HepG2 (cell line): ENCODE data around the gene TCERG1L.

ENCODE experiments used
- CHD2 ChIP-seq: IDR thresholded peaks from 2 replicates; pipeline ENCODE4 v1.6.1; 2011; ENCODE audit warnings: low read depth, low read length, improper control_type of control experiment
- EP300 ChIP-seq, 3 experiments: sonication (generic) in 1 of 3; formaldehyde crosslinking in 1 of 3; IDR thresholded peaks; 2 replicates each; pipeline versions ENCODE4 v1.5.1 to v1.6.1; 2011 to 2020; ENCODE audit warnings: low read depth in 2 of 3, low read length in 2 of 3, borderline replicate concordance in 1 of 3, improper control_type of control experiment in 1 of 3, mild to moderate bottlenecking in 1 of 3, missing genetic modification reagents in 1 of 3, moderate library complexity in 1 of 3
- EZH2 ChIP-seq: conservative IDR thresholded peaks from 2 replicates; pipeline ENCODE4 v1.6.1; 2012; ENCODE audit warnings: mild to moderate bottlenecking, low read depth, low read length, moderate library complexity
- HNF4G ChIP-seq, 2 experiments: sonication (generic) in 1 of 2; formaldehyde crosslinking in 1 of 2; IDR thresholded peaks; 2 replicates each; pipeline versions ENCODE4 v1.4.0 to v1.6.1; 2011 to 2020; ENCODE audit warnings: borderline replicate concordance in 2 of 2, low read depth in 2 of 2, mild to moderate bottlenecking in 2 of 2, low read length in 1 of 2, missing genetic modification reagents in 1 of 2, moderate library complexity in 1 of 2
- JUN ChIP-seq: sonication (generic); formaldehyde crosslinking; IDR thresholded peaks from 2 replicates; pipeline ENCODE4 v1.4.0; 2020; ENCODE audit warnings: mild to moderate bottlenecking, missing genetic modification reagents
- MEIS1 ChIP-seq: sonication (generic); formaldehyde crosslinking; IDR thresholded peaks from 2 replicates; pipeline ENCODE4 v1.9.0; 2021; ENCODE audit warnings: mild to moderate bottlenecking, missing genetic modification reagents, moderate library complexity, borderline replicate concordance
- PRDM4 ChIP-seq: sonication (generic); formaldehyde crosslinking; IDR thresholded peaks from 2 replicates; pipeline ENCODE4 v1.9.0; 2021; ENCODE audit warnings: missing genetic modification reagents, borderline replicate concordance
- ZNF597 ChIP-seq: sonication (generic); formaldehyde crosslinking; IDR thresholded peaks from 2 replicates; pipeline ENCODE4 v1.5.0; 2020; ENCODE audit warnings: missing genetic modification reagents

- TF ChIP-seq MEIS1 (CRISPR knock-in tag) (no peak), HNF4G (IDR thresholded peaks at IDR 0.05; ENCODE audit: borderline replicate concordance, low read depth, low read length) (no peak), HNF4G (CRISPR knock-in tag; IDR thresholded peaks at IDR 0.05; ENCODE audit: borderline replicate concordance, low read depth) (no peak), CHD2 (no peak), ZNF597 (CRISPR knock-in tag) (no peak), PRDM4 (CRISPR knock-in tag) (no peak), EZH2 (no peak), JUN (CRISPR knock-in tag) (no peak), EP300 (IDR thresholded peaks at IDR 0.05; ENCODE audit: low read depth in 2 of 2, low read length in 2 of 2) (no peak), EP300 (CRISPR knock-in tag; IDR thresholded peaks at IDR 0.05; ENCODE audit: borderline replicate concordance) (no peak)
Observed at GRCh38 chr10:131119626-131120355, 191.7 kb downstream of the TCERG1L start.
